HEK293 (cell line): ENCODE data around the gene SSC4D.

Experiments used
- BCL11A ChIP-seq: fragments of 450-650 bp; formaldehyde crosslinking; IDR thresholded peaks from 2 replicates; pipeline ENCODE4 v1.5.1; 2016; ENCODE audit warnings: low read depth, missing biosample characterization, missing genetic modification characterization
- GLI2 ChIP-seq: fragments of 450-650 bp; formaldehyde crosslinking; IDR thresholded peaks from 2 replicates; pipeline ENCODE4; 2017; ENCODE audit warnings: missing biosample characterization, missing genetic modification characterization, low read depth, borderline replicate concordance
- KLF1 ChIP-seq: fragments of 450-650 bp; formaldehyde crosslinking; IDR thresholded peaks from 2 replicates; pipeline ENCODE4 v1.5.1; 2016; ENCODE audit warnings: missing biosample characterization, missing genetic modification characterization
- KLF7 ChIP-seq: fragments of 450-650 bp; formaldehyde crosslinking; IDR thresholded peaks from 2 replicates; pipeline ENCODE4 v1.5.1; 2016; ENCODE audit warnings: missing biosample characterization, missing genetic modification characterization, borderline replicate concordance
- KLF9 ChIP-seq: fragments of 450-650 bp; formaldehyde crosslinking; IDR thresholded peaks from 2 replicates; pipeline ENCODE4 v1.5.1; 2016; ENCODE audit warnings: missing biosample characterization, missing genetic modification characterization, low read depth
- OSR2 ChIP-seq: fragments of 450-650 bp; formaldehyde crosslinking; IDR thresholded peaks from 2 replicates; pipeline ENCODE4 v1.5.1; 2016; ENCODE audit warnings: missing biosample characterization, missing genetic modification characterization
- SETDB1 ChIP-seq: IDR thresholded peaks from one replicate; pipeline ENCODE4 v1.6.1; 2017; ENCODE audit warnings: mild to moderate bottlenecking, low read length, moderate library complexity, mixed read lengths; ENCODE audit not compliant: insufficient read length
- YY2 ChIP-seq: fragments of 450-650 bp; formaldehyde crosslinking; IDR thresholded peaks from 2 replicates; pipeline ENCODE4 v1.5.1; 2016; ENCODE audit warnings: missing biosample characterization, missing genetic modification characterization
- ZNF174 ChIP-seq: fragments of 450-650 bp; formaldehyde crosslinking; IDR thresholded peaks from 2 replicates; pipeline ENCODE4 v1.5.0; 2017; ENCODE audit warnings: missing biosample characterization, mild to moderate bottlenecking, missing genetic modification characterization
- ZNF19 ChIP-seq: fragments of 450-650 bp; formaldehyde crosslinking; IDR thresholded peaks from 2 replicates; pipeline ENCODE4; 2016; ENCODE audit warnings: missing biosample characterization, missing genetic modification characterization, low read depth
- ZNF324 ChIP-seq: fragments of 450-650 bp; formaldehyde crosslinking; IDR thresholded peaks from 2 replicates; pipeline ENCODE4 v1.5.1; 2016; ENCODE audit warnings: missing biosample characterization, missing genetic modification characterization
- ZNF423 ChIP-seq: fragments of 450-650 bp; formaldehyde crosslinking; IDR thresholded peaks from 2 replicates; pipeline ENCODE4 v1.5.1; 2016; ENCODE audit warnings: missing biosample characterization, missing genetic modification characterization
- ZNF426 ChIP-seq: fragments of 450-650 bp; formaldehyde crosslinking; IDR thresholded peaks from 2 replicates; pipeline ENCODE4 v1.5.1; 2017; ENCODE audit warnings: missing biosample characterization, missing genetic modification characterization, mild to moderate bottlenecking, inconsistent platforms, moderate library complexity
- ZNF514 ChIP-seq: fragments of 450-650 bp; formaldehyde crosslinking; IDR thresholded peaks from 2 replicates; pipeline ENCODE4 v1.5.1; 2016; ENCODE audit warnings: missing biosample characterization, missing genetic modification characterization
- ZNF529 ChIP-seq: fragments of 450-650 bp; formaldehyde crosslinking; IDR thresholded peaks from 2 replicates; pipeline ENCODE4 v1.5.1; 2017; ENCODE audit warnings: missing genetic modification characterization, missing biosample characterization; ENCODE audit not compliant: insufficient replicate concordance
- ZNF530 ChIP-seq: fragments of 450-650 bp; formaldehyde crosslinking; IDR thresholded peaks from 2 replicates; pipeline ENCODE4 v1.5.1; 2016; ENCODE audit warnings: low read depth, missing biosample characterization, missing genetic modification characterization
- ZNF571 ChIP-seq: fragments of 450-650 bp; formaldehyde crosslinking; IDR thresholded peaks from 2 replicates; pipeline ENCODE4 v1.5.0; 2017; ENCODE audit warnings: missing biosample characterization, missing genetic modification characterization
- ZNF830 ChIP-seq: fragments of 450-650 bp; IDR thresholded peaks from 2 replicates; pipeline ENCODE4 v1.5.0; 2018; ENCODE audit warnings: missing biosample characterization, missing genetic modification characterization, low read depth, mild to moderate bottlenecking, moderate library complexity
- ZNF837 ChIP-seq: fragments of 450-650 bp; formaldehyde crosslinking; IDR thresholded peaks from 2 replicates; pipeline ENCODE4 v1.5.1; 2016; ENCODE audit warnings: missing biosample characterization, missing genetic modification characterization
- TF ChIP-seq, protein P1 (sequence below): fragments of 450-650 bp; formaldehyde crosslinking; IDR thresholded peaks from 2 replicates; pipeline ENCODE4 v1.5.1; 2016; ENCODE audit warnings: missing biosample characterization, missing genetic modification characterization
- TF ChIP-seq, protein P2 (sequence below): fragments of 450-650 bp; formaldehyde crosslinking; IDR thresholded peaks from 2 replicates; pipeline ENCODE4 v1.5.1; 2016; ENCODE audit warnings: missing biosample characterization, missing genetic modification characterization
- TF ChIP-seq, protein P3 (sequence below): fragments of 450-650 bp; formaldehyde crosslinking; IDR thresholded peaks from 2 replicates; pipeline ENCODE4 v1.5.1; 2016; ENCODE audit warnings: missing biosample characterization, missing genetic modification characterization
- TF ChIP-seq, protein P4 (sequence below): fragments of 450-650 bp; formaldehyde crosslinking; IDR thresholded peaks from 2 replicates; pipeline ENCODE4 v1.5.1; 2017; ENCODE audit warnings: missing biosample characterization, missing genetic modification characterization

Gene SSC4D

DNA sequence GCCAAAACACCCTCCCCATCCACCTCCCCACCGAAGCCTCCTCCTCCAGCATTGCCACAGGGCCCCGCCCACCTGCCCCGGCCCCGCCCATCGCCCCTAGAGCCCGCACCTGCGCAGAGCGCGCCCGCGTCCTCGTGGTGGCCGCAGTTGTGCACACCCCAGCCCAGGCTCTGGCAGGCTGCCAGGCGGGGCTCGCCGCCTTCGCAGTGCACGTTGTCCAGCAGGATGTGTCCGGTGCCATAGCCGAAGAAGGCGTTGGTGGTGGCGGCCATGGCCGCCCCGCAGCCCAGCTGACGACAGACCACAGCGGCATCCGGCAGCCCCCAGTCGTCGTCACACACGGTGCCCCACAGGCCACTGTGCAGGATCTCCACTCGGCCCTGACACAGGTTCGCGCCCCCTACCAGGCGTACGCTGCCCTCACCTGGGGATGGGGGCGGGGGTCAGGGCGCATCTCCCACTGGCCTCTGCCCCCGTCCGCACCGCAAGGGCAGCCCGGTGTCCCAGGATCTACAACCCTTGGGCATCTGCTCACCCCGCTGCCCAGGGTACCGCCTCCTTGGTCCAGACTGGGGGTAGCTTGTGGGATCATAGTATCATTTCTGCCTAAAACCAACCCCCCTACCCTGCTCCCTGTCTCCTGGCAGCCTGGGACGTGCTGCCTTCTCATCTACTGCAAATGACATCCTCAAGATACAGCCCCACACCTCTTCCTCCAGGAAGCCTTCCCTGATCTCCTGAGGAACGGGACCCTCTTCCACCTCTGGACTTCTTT is 11.9 kb downstream of the SSC4D start (continued):
- TF ChIP-seq KLF9 (peak; percentile 91), ZNF830 (tag by site-specific recombination) (no peak), SETDB1 (no peak), ZNF571 (tag by site-specific recombination) (no peak), BCL11A (tag by site-specific recombination) (no peak), ZNF426 (tag by site-specific recombination) (no peak), ZNF174 (tag by site-specific recombination) (no peak), ZNF19 (tag by site-specific recombination) (no peak), ZNF423 (no peak), GLI2 (no peak), KLF7 (tag by site-specific recombination) (no peak), KLF1 (tag by site-specific recombination) (no peak), ZNF530 (tag by site-specific recombination) (no peak), YY2 (tag by site-specific recombination) (0 out of 2 replicates have a peak, but pooled peaks have one; percentile 31), OSR2 (tag by site-specific recombination) (no peak), ZNF837 (tag by site-specific recombination) (no peak), ZNF529 (no peak), ZNF324 (tag by site-specific recombination) (no peak), ZNF514 (tag by site-specific recombination) (no peak)
- TF ChIP-seq, protein P1, sequence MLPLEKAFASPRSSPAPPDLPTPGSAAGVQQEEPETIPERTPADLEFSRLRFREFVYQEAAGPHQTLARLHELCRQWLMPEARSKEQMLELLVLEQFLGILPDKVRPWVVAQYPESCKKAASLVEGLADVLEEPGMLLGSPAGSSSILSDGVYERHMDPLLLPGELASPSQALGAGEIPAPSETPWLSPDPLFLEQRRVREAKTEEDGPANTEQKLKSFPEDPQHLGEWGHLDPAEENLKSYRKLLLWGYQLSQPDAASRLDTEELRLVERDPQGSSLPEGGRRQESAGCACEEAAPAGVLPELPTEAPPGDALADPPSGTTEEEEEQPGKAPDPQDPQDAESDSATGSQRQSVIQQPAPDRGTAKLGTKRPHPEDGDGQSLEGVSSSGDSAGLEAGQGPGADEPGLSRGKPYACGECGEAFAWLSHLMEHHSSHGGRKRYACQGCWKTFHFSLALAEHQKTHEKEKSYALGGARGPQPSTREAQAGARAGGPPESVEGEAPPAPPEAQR (tag by site-specific recombination), result no peak
- TF ChIP-seq, protein P2, sequence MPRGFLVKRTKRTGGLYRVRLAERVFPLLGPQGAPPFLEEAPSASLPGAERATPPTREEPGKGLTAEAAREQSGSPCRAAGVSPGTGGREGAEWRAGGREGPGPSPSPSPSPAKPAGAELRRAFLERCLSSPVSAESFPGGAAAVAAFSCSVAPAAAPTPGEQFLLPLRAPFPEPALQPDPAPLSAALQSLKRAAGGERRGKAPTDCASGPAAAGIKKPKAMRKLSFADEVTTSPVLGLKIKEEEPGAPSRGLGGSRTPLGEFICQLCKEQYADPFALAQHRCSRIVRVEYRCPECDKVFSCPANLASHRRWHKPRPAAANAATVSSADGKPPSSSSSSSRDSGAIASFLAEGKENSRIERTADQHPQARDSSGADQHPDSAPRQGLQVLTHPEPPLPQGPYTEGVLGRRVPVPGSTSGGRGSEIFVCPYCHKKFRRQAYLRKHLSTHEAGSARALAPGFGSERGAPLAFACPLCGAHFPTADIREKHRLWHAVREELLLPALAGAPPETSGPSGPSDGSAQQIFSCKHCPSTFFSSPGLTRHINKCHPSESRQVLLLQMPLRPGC (tag by site-specific recombination), result no peak
- TF ChIP-seq, protein P3, sequence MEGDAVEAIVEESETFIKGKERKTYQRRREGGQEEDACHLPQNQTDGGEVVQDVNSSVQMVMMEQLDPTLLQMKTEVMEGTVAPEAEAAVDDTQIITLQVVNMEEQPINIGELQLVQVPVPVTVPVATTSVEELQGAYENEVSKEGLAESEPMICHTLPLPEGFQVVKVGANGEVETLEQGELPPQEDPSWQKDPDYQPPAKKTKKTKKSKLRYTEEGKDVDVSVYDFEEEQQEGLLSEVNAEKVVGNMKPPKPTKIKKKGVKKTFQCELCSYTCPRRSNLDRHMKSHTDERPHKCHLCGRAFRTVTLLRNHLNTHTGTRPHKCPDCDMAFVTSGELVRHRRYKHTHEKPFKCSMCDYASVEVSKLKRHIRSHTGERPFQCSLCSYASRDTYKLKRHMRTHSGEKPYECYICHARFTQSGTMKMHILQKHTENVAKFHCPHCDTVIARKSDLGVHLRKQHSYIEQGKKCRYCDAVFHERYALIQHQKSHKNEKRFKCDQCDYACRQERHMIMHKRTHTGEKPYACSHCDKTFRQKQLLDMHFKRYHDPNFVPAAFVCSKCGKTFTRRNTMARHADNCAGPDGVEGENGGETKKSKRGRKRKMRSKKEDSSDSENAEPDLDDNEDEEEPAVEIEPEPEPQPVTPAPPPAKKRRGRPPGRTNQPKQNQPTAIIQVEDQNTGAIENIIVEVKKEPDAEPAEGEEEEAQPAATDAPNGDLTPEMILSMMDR (tag by site-specific recombination), result no peak
- TF ChIP-seq, protein P4, sequence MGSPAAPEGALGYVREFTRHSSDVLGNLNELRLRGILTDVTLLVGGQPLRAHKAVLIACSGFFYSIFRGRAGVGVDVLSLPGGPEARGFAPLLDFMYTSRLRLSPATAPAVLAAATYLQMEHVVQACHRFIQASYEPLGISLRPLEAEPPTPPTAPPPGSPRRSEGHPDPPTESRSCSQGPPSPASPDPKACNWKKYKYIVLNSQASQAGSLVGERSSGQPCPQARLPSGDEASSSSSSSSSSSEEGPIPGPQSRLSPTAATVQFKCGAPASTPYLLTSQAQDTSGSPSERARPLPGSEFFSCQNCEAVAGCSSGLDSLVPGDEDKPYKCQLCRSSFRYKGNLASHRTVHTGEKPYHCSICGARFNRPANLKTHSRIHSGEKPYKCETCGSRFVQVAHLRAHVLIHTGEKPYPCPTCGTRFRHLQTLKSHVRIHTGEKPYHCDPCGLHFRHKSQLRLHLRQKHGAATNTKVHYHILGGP (tag by site-specific recombination), result no peak
